Measurements from ENCODE around the gene BRPF3. TPM values are rescaled to one million over a fixed set of nuclear protein-coding genes. Genes with fewer than 3 reads are reported as not detected.
A peak's percentile ranks its signal among the peaks of the same experiment; 100 is the strongest.

Gene BRPF3
- polyA plus RNA-seq (ENCODE audit: insufficient read length), result 24.4 TPM

- no peak for DNase-seq (ENCODE audit: low read depth)
Observed at GRCh38 chr6:36196113-36196879, at the start of gene BRPF3. BRPF3 (plus strand) TSS chr6:36196744; CDS start chr6:36200323, 3,579 bp downstream.

- no peak for DNase-seq (ENCODE audit: low read depth)
Observed at GRCh38 chr6:36147294-36147693, 49.2 kb upstream of the BRPF3 start.

- DNase-seq (ENCODE audit: low read depth), result no peak
Observed at GRCh38 chr6:36149476-36149875, 47.1 kb upstream of the BRPF3 start.

GRCh38 chr6:36150283-36150682 is 46.3 kb upstream of the BRPF3 start:
- no peak for DNase-seq (ENCODE audit: low read depth)

- no peak for DNase-seq (ENCODE audit: low read depth)
Observed at GRCh38 chr6:36154286-36154685, 42.3 kb upstream of the BRPF3 start.

GRCh38 chr6:36155662-36156061 is 40.9 kb upstream of the BRPF3 start:
- DNase-seq (ENCODE audit: low read depth), result no peak

- DNase-seq (ENCODE audit: low read depth), result no peak
Observed at GRCh38 chr6:36160147-36160760, 36.3 kb upstream of the BRPF3 start.

- no peak for DNase-seq (ENCODE audit: low read depth)
Observed at GRCh38 chr6:36169023-36170007, 27.2 kb upstream of the BRPF3 start.

- no peak for DNase-seq (ENCODE audit: low read depth)
Observed at GRCh38 chr6:36170704-36171103, 25.8 kb upstream of the BRPF3 start.

- DNase-seq (ENCODE audit: low read depth), result no peak
Observed at GRCh38 chr6:36171573-36171972, 25.0 kb upstream of the BRPF3 start.

GRCh38 chr6:36177166-36177565 is 19.4 kb upstream of the BRPF3 start:
- DNase-seq (ENCODE audit: low read depth), result no peak

- DNase-seq (ENCODE audit: low read depth), result no peak
Observed at GRCh38 chr6:36178544-36178943, 18.0 kb upstream of the BRPF3 start.

GRCh38 chr6:36180126-36180525 is 16.4 kb upstream of the BRPF3 start:
- DNase-seq (ENCODE audit: low read depth), result no peak

- no peak for DNase-seq (ENCODE audit: low read depth)
Observed at GRCh38 chr6:36184311-36184710, 12.2 kb upstream of the BRPF3 start.

- no peak for DNase-seq (ENCODE audit: low read depth)
Observed at GRCh38 chr6:36186199-36186598, 10.3 kb upstream of the BRPF3 start.

- DNase-seq (ENCODE audit: low read depth), result no peak
Observed at GRCh38 chr6:36187446-36187845, 9.1 kb upstream of the BRPF3 start.

GRCh38 chr6:36195471-36196112 is 952 bp upstream of the BRPF3 start:
- no peak for DNase-seq (ENCODE audit: low read depth)

GRCh38 chr6:36196880-36197548 is 470 bp downstream of the BRPF3 start:
- peak; percentile 80 for DNase-seq (ENCODE audit: low read depth)

GRCh38 chr6:36197739-36198221 is 1.2 kb downstream of the BRPF3 start:
- DNase-seq (ENCODE audit: low read depth), result no peak

GRCh38 chr6:36198986-36199385 is 2.4 kb downstream of the BRPF3 start:
- no peak for DNase-seq (ENCODE audit: low read depth)
